ENCODE data around the gene RAB31. TPM values are rescaled to one million over a fixed set of nuclear protein-coding genes. Genes with fewer than 3 reads are reported as not detected.
A peak's percentile ranks its signal among the peaks of the same experiment; 100 is the strongest.

The RAB31 gene
- polyA plus RNA-seq, 1 donor (not counting 4 experiments of a cell fraction or from before 2014, with no cell fraction given): 47.0 TPM

- Histone ChIP-seq H3K4me3 (ENCODE audit: control insufficient read depth in 2 of 3, extremely low read depth in 1 of 3, insufficient read depth in 2 of 3, low read depth in 1 of 3, low read length in 3 of 3) (peak overlapping the region in 2 of 3 experiments; percentile 44 to 66), H3K79me2 (ENCODE audit: control insufficient read depth, insufficient read depth, low read length) (peaks cover 4% of the 10 kb centered on the region), H2AFZ (ENCODE audit: control insufficient read depth, low read length) (peak overlapping the region; percentile 29), H3K4me2 (ENCODE audit: control insufficient read depth, extremely low read depth, insufficient read depth, low read depth, low read length) (peak overlapping the region; percentile 93), H3K9me1 (ENCODE audit: control insufficient read depth, extremely low read depth, insufficient read depth, low read length) (no peaks in the 10 kb centered on the region), H3K27ac (ENCODE audit: control insufficient read depth, insufficient read depth, low read length) (peak overlapping the region; percentile 91), H3K9ac (ENCODE audit: control insufficient read depth, extremely low read depth, insufficient read depth, low read length) (peak overlapping the region; percentile 72), H3K9me3 (ENCODE audit: control insufficient read depth, low read depth, low read length) (no peaks in the 10 kb centered on the region), H3K36me3 (ENCODE audit: control insufficient read depth in 2 of 2, extremely low read depth in 1 of 2, insufficient read depth in 2 of 2, low read length in 2 of 2) (peaks cover 0 to 6% of the 10 kb centered on the region in 2 experiments), H3K4me1 (ENCODE audit: control insufficient read depth, extremely low read depth, insufficient read depth, low read length) (peaks cover 42% of the 10 kb centered on the region), H4K20me1 (ENCODE audit: control insufficient read depth, extremely low read depth, insufficient read depth, low read length) (no peaks in the 10 kb centered on the region), H3K27me3 (ENCODE audit: control insufficient read depth, extremely low read depth, insufficient read depth, low read length) (no peaks in the 10 kb centered on the region)
- dilution Hi-C loops (cut with MboI; ENCODE audit: extremely low pct_ligation_motif_present, low sequenced_read_pairs): no loop called here
- no peak for TF ChIP-seq EZH2 (IDR thresholded peaks at IDR 0.05; ENCODE audit: low read length)
- TF ChIP-seq, protein P1, sequence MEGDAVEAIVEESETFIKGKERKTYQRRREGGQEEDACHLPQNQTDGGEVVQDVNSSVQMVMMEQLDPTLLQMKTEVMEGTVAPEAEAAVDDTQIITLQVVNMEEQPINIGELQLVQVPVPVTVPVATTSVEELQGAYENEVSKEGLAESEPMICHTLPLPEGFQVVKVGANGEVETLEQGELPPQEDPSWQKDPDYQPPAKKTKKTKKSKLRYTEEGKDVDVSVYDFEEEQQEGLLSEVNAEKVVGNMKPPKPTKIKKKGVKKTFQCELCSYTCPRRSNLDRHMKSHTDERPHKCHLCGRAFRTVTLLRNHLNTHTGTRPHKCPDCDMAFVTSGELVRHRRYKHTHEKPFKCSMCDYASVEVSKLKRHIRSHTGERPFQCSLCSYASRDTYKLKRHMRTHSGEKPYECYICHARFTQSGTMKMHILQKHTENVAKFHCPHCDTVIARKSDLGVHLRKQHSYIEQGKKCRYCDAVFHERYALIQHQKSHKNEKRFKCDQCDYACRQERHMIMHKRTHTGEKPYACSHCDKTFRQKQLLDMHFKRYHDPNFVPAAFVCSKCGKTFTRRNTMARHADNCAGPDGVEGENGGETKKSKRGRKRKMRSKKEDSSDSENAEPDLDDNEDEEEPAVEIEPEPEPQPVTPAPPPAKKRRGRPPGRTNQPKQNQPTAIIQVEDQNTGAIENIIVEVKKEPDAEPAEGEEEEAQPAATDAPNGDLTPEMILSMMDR (optimal IDR thresholded peaks at IDR 0.05 in 1 of 3, IDR thresholded peaks at IDR 0.05 in 1 of 3, conservative IDR thresholded peaks at IDR 0.05 in 1 of 3; ENCODE audit: extremely low read depth in 1 of 3, insufficient read depth in 2 of 3, low read length in 3 of 3): no peak
- DNase-seq (ENCODE audit: low read depth, low spot score) (no peak), FAIRE-seq (peak; percentile 90)
Measured at GRCh38 chr18:9835113-9835755, 127.1 kb downstream of the RAB31 start.

- H3K27me3 ChIP-seq (ENCODE audit: control insufficient read depth, extremely low read depth, insufficient read depth, low read length): no peaks in the 10 kb centered on the region
- peak overlapping the region; percentile 58 for H2AFZ ChIP-seq (ENCODE audit: control insufficient read depth, low read length)
- H3K36me3 ChIP-seq (ENCODE audit: control insufficient read depth in 2 of 2, extremely low read depth in 1 of 2, insufficient read depth in 2 of 2, low read length in 2 of 2): peaks cover 0 to 6% of the 10 kb centered on the region in 2 experiments
- dilution Hi-C loops (cut with MboI; ENCODE audit: extremely low pct_ligation_motif_present, low sequenced_read_pairs): no loop called here
- DNase-seq (ENCODE audit: low read depth, low spot score) (no peak), FAIRE-seq (no peak)
- no peaks in the 10 kb centered on the region for H3K9me1 ChIP-seq (ENCODE audit: control insufficient read depth, extremely low read depth, insufficient read depth, low read length)
- H3K9ac ChIP-seq (ENCODE audit: control insufficient read depth, extremely low read depth, insufficient read depth, low read length): peak overlapping the region; percentile 72
- peak overlapping the region; percentile 93 for H3K4me2 ChIP-seq (ENCODE audit: control insufficient read depth, extremely low read depth, insufficient read depth, low read depth, low read length)
- peak overlapping the region; percentile 91 for H3K27ac ChIP-seq (ENCODE audit: control insufficient read depth, insufficient read depth, low read length)
- no peaks in the 10 kb centered on the region for H4K20me1 ChIP-seq (ENCODE audit: control insufficient read depth, extremely low read depth, insufficient read depth, low read length)
- H3K4me3 ChIP-seq (ENCODE audit: control insufficient read depth in 2 of 3, extremely low read depth in 1 of 3, insufficient read depth in 2 of 3, low read depth in 1 of 3, low read length in 3 of 3): peak overlapping the region in 2 of 3 experiments; percentile 44 to 66
- peaks cover 42% of the 10 kb centered on the region for H3K4me1 ChIP-seq (ENCODE audit: control insufficient read depth, extremely low read depth, insufficient read depth, low read length)
- H3K9me3 ChIP-seq (ENCODE audit: control insufficient read depth, low read depth, low read length): no peaks in the 10 kb centered on the region
- TF ChIP-seq EZH2 (IDR thresholded peaks at IDR 0.05; ENCODE audit: low read length): no peak
- TF ChIP-seq, protein P1 (optimal IDR thresholded peaks at IDR 0.05 in 1 of 3, IDR thresholded peaks at IDR 0.05 in 1 of 3, conservative IDR thresholded peaks at IDR 0.05 in 1 of 3; ENCODE audit: extremely low read depth in 1 of 3, insufficient read depth in 2 of 3, low read length in 3 of 3): no peak
- H3K79me2 ChIP-seq (ENCODE audit: control insufficient read depth, insufficient read depth, low read length): peaks cover 1% of the 10 kb centered on the region
Measured at GRCh38 chr18:9835825-9836224, 127.7 kb downstream of the RAB31 start.

All from keratinocyte (primary cell).